ENCODE results near the gene ALG12. TPM values are rescaled to one million over a fixed set of nuclear protein-coding genes. Genes with fewer than 3 reads are reported as not detected.

The ALG12 gene
- total RNA-seq, 2 experiments from 2014 or later, result 7.4 to 9.6 TPM

DNA sequence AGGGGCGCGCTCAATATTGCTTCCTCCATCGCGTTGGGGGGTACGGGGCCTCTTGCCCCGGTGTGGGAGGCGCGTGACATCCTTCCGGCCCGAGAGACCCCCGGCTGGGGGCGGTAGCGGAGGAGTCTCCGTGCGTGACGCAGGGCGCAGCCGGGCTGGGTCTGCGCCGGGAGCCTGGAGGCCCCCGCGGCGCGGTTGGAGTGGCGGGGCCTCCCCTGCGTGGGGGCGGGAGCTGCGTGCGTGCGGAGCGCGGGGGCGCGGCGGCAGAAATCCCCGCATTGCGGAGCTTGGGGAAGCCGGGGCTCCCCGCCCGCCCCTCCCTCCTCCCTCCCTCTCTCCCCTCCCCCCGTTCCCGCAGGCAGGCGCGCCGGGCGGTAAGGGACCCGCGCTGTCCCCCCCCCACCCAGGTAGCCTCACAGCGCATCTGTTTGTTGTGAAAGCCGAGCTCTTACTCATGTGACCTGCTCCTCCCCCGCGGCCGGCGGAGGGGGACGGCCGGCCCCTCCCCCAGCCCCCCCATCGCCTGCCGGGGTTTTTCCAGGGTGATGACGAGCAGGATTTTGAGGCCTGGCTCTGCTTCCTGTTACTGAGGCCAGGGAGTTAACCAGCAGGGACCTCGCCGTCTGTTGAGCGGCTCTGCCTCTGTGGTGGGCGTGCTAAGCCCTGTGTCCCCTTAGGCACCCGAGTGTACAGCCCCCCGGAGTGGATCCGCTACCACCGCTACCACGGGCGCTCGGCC lies 43.9 kb upstream of the ALG12 start:
- no peaks in the 10 kb centered on the region for H3K9me3 Mint-ChIP-seq
- H3K36me3 Mint-ChIP-seq (ENCODE audit: low read depth), result peaks cover 34% of the 10 kb centered on the region
- peak overlapping the region; percentile 94 for H3K27ac Mint-ChIP-seq
- peak; percentile 98 for DNase-seq
- intact Hi-C loops (cut with micrococcal nuclease), result loop anchor here (1.0 to 5.0 kb wide), 5 partner anchors 26 to 510 kb away; no protein-coding TSS in a partner anchor
- CTCF ChIA-PET, result interaction anchor here (1.0 to 1.3 kb wide), 3 partner anchors 10 to 68 kb away, joined by 3 to 6 read pairs (median 4); no protein-coding TSS in a partner anchor
- H3K27me3 Mint-ChIP-seq (ENCODE audit: low read depth), result no peaks in the 10 kb centered on the region
- peaks cover 30% of the 10 kb centered on the region for H3K4me1 Mint-ChIP-seq (ENCODE audit: low read depth)
- peak overlapping the region; percentile 91 for H3K4me3 Mint-ChIP-seq

DNA sequence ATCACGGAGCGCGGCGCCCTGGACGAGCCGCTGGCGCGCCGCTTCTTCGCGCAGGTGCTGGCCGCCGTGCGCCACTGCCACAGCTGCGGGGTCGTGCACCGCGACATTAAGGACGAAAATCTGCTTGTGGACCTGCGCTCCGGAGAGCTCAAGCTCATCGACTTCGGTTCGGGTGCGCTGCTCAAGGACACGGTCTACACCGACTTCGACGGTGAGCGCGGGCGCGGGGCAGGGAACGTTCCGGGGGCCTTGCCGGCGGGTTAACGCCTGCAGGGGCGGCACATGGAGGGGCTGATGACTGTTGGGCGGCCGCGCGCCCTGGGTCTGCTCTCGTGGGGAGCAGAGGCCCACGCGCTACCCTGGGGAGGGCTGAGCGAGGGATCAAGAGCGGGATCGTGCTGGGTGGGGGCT lies 43.4 kb upstream of the ALG12 start:
- no peak for DNase-seq
- Mint-ChIP-seq H3K4me1 (ENCODE audit: low read depth) (peaks cover 30% of the 10 kb centered on the region), H3K27ac (peak overlapping the region; percentile 94), H3K36me3 (ENCODE audit: low read depth) (peaks cover 34% of the 10 kb centered on the region), H3K27me3 (ENCODE audit: low read depth) (no peaks in the 10 kb centered on the region), H3K9me3 (no peaks in the 10 kb centered on the region), H3K4me3 (peak overlapping the region; percentile 91)
- CTCF ChIA-PET, result interaction anchor here (1.0 to 1.3 kb wide), 3 partner anchors 10 to 69 kb away, joined by 3 to 6 read pairs (median 4); no protein-coding TSS in a partner anchor
- intact Hi-C loops (cut with micrococcal nuclease), result loop anchor here (1.0 to 5.0 kb wide), 6 partner anchors 15 to 511 kb away; no protein-coding TSS in a partner anchor

DNA sequence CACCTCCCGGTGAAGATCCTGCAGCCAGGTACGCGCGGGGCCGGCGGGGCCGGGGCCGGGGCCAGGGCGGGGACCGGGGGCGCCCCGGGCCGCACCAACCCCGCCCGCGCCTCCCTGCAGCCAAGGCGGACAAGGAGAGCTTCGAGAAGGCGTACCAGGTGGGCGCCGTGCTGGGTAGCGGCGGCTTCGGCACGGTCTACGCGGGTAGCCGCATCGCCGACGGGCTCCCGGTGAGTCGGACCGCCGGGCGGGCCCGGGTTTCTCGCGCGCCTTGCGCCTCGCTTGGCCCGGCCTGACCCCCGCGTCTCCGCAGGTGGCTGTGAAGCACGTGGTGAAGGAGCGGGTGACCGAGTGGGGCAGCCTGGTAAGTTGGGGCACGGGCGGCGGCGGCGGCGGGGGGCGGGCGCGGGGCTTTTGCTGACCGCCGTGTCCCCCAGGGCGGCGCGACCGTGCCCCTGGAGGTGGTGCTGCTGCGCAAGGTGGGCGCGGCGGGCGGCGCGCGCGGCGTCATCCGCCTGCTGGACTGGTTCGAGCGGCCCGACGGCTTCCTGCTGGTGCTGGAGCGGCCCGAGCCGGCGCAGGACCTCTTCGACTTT lies 42.9 kb upstream of the ALG12 start:
- CTCF ChIA-PET, result interaction anchor here (1.2 kb wide), 1 partner anchor 69 kb away, joined by 6 read pairs; no protein-coding TSS in a partner anchor
- Mint-ChIP-seq H3K27me3 (ENCODE audit: low read depth) (no peaks in the 10 kb centered on the region), H3K36me3 (ENCODE audit: low read depth) (peaks cover 34% of the 10 kb centered on the region), H3K4me1 (ENCODE audit: low read depth) (peaks cover 25% of the 10 kb centered on the region), H3K27ac (peak overlapping the region; percentile 94), H3K4me3 (peak overlapping the region; percentile 91), H3K9me3 (no peaks in the 10 kb centered on the region)
- peak; percentile 43 for DNase-seq
- intact Hi-C loops (cut with micrococcal nuclease), result loop anchor here (2.0 to 5.0 kb wide), 3 partner anchors 16 to 511 kb away; no protein-coding TSS in a partner anchor

DNA sequence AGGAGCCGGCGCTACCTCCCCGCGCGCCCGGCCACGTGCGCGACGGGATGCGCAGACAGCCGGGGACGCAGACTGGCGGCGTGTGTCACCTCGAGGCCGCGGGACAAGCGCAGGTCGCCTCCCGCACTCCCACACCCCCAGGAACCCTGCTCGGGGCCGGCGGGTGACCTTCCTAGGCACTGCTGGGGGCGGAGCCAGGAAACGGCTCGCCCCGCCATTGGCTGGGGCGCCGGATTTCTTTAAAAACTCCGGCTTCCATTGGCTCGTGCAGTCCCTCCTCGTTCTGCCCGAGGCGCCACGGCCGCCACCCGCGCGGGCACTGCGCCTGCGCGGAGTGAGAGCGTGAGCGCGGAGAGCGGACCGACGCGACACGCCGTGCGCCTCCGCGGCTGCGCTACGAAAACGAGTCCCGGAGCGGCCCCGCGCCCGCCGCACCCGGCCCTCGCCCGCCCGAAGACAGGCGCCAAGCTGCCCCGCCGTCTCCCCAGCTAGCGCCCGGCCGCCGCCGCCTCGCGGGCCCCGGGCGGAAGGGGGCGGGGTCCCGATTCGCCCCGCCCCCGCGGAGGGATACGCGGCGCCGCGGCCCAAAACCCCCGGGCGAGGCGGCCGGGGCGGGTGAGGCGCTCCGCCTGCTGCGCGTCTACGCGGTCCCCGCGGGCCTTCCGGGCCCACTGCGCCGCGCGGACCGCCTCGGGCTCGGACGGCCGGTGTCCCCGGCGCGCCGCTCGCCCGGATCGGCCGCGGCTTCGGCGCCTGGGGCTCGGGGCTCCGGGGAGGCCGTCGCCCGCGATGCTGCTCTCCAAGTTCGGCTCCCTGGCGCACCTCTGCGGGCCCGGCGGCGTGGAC lies 42.1 kb upstream of the ALG12 start, which contains the start of gene PIM3:
TSS of gene PIM3 (plus strand) at position 614 of the 846 bp plus-strand sequence. CDS start at position 790, 176 bp downstream.
- intact Hi-C loops (cut with micrococcal nuclease), result loop anchor here (1.0 to 5.0 kb wide), 5 partner anchors 15 to 565 kb away; partner anchors contain the start of gene SCO2
- Mint-ChIP-seq H3K4me3 (peak within 1 kb of the TSS; percentile 91), H3K4me1 (ENCODE audit: low read depth) (peaks cover 23% of the 10 kb centered on the region), H3K27me3 (ENCODE audit: low read depth) (no peaks in the 10 kb centered on the region), H3K36me3 (ENCODE audit: low read depth) (peaks cover 34% of the 10 kb centered on the region), H3K9me3 (no peaks in the 10 kb centered on the region), H3K27ac (peak within 1 kb of the TSS; percentile 94)
- CTCF ChIA-PET, result interaction anchor here (1.0 kb wide), 1 partner anchor 34 kb away, joined by 3 read pairs; no protein-coding TSS in a partner anchor
- peak; percentile 94 for DNase-seq

DNA sequence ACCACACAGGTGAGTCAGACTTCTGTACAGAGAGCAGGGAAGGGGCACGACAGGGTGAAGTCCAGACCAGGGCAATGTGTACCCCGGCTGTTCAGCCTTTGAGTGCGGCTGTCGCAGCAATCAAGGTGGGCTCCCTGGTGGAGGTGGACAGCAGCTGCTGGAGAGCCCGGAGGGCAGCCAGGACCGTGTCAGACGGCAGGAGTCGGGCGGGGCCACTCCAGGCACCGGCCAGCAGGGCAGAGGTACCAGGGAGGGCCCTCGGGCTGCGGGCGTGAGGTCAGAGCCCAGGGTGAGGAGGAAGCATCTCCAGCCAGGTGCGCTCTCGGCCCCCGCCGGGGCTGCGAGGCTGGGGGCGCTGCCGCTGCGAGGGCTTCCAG lies 41.5 kb upstream of the ALG12 start:
- Mint-ChIP-seq H3K36me3 (ENCODE audit: low read depth) (peaks cover 30% of the 10 kb centered on the region), H3K4me3 (peak overlapping the region; percentile 84), H3K9me3 (no peaks in the 10 kb centered on the region), H3K4me1 (ENCODE audit: low read depth) (peaks cover 18% of the 10 kb centered on the region), H3K27me3 (ENCODE audit: low read depth) (no peaks in the 10 kb centered on the region), H3K27ac (peak overlapping the region; percentile 93)
- peak; percentile 65 for DNase-seq
- CTCF ChIA-PET, result interaction anchor here (0.8 to 1.6 kb wide), 3 partner anchors 13 to 192 kb away, joined by 3 to 4 read pairs (median 4); no protein-coding TSS in a partner anchor
- intact Hi-C loops (cut with micrococcal nuclease), result loop anchor here (1.0 to 5.0 kb wide), 5 partner anchors 14 to 566 kb away; partner anchors contain the start of gene SCO2

DNA sequence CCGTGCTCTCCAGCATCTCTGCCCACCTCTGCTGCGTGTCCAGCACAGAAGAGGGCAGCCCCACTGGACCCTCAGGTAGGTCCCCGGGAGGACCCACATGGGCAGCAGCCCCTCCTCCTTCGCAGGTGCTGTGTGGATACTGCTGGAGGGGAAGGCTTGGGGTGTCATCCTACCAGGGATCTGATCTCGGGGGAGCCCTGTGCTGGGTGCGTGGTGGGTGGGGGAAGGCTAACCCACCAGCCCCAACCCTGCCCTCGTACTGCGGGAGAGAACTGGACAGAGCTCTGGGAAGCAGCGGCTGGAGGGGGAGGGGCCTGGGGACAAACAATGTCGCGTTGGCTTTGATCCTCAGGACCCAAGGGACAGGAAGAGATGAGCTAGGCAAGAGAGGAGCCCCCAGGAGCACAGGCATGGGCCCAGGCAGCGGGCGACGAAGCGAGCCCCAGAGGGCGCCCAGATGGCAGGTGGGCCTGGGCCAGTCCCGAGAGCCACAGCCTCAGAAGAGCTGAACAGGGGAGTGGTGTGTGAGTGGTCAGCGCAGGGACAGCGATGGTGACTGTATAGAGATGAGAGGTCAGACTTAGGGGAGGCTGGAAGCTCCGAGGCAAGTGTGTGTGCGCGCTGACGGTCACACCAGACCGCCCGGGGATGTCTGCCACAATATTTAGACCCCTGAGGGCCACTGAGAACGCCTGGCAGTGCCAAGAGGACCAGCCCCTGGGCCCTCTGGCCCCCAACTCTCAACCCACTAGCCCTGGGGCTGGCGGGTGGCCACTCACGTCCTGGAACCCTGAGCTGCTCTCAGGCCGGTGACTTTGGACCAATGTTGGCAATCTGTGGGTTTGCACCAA lies 40.9 kb upstream of the ALG12 start:
- DNase-seq, result no peak
- H3K36me3 Mint-ChIP-seq (ENCODE audit: low read depth), result peaks cover 24% of the 10 kb centered on the region
- no peaks in the 10 kb centered on the region for H3K9me3 Mint-ChIP-seq
- intact Hi-C loops (cut with micrococcal nuclease), result no loop called here
- H3K27me3 Mint-ChIP-seq (ENCODE audit: low read depth), result no peaks in the 10 kb centered on the region
- peak overlapping the region; percentile 93 for H3K27ac Mint-ChIP-seq
- CTCF ChIA-PET, result interaction anchor here (0.8 to 1.6 kb wide), 3 partner anchors 13 to 192 kb away, joined by 3 to 4 read pairs (median 4); no protein-coding TSS in a partner anchor
- peak overlapping the region; percentile 84 for H3K4me3 Mint-ChIP-seq
- peaks cover 13% of the 10 kb centered on the region for H3K4me1 Mint-ChIP-seq (ENCODE audit: low read depth)

DNA sequence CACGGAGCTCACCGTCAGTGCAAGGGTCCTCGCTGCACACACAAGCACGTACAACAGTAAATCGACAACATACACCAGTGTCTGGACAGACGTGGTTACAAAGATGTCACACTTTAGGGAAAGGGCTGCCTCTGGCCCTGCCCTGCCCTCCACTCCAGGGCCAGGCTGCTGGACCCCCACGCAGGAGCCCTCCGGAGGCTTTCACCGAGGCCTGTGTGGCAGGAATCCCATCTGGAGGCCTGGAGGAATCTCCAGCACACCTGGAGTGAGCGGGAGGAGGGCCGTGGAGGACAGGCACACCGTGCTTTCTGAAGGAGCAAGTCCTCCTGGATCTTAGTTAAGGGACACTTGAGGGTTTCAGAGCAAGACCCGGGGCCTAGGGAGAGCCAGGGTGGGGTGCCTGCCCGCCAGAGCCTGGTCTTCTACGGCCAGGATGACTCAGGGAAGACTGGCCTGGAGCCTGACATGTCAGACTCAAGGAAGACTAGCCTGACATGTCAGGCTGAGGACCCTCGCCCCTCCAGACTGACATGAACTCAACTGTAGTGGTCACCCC lies 40.2 kb upstream of the ALG12 start:
- DNase-seq, result no peak
- no peaks in the 10 kb centered on the region for H3K9me3 Mint-ChIP-seq
- CTCF ChIA-PET, result interaction anchor here (0.9 to 1.6 kb wide), 2 partner anchors 28 to 191 kb away, joined by 3 to 4 read pairs; no protein-coding TSS in a partner anchor
- H3K4me3 Mint-ChIP-seq, result peak overlapping the region; percentile 84
- intact Hi-C loops (cut with micrococcal nuclease), result no loop called here
- no peaks in the 10 kb centered on the region for H3K27me3 Mint-ChIP-seq (ENCODE audit: low read depth)
- peak overlapping the region; percentile 93 for H3K27ac Mint-ChIP-seq
- H3K4me1 Mint-ChIP-seq (ENCODE audit: low read depth), result peaks cover 6% of the 10 kb centered on the region
- H3K36me3 Mint-ChIP-seq (ENCODE audit: low read depth), result peaks cover 17% of the 10 kb centered on the region

DNA sequence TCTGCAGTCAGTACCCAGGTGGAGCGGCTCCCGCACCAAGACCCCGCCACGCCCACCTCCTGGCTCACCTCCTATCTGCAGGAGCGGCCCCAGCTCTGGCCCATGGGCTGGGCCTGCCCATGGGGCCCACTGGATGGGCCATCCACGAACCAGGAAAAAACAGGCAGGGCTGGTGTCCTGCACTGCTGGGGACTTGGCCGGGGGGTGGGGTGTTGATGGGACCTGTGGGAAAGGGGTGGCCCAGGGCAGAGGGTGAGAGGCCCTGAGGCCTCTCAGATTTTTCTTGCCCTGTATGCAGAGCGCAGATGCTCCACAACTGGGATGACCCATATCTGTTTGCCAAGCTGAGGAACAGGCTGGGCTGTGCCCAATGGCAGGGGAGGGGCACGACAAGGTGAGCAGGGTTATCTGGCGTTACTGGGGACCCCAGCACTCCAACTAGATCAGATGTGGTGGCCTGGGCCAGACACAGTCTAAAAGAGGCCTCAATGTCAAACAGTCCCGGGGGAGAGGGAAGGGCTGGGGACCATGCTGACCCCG lies 39.7 kb upstream of the ALG12 start:
- H3K4me1 Mint-ChIP-seq (ENCODE audit: low read depth), result peaks cover 6% of the 10 kb centered on the region
- peaks cover 11% of the 10 kb centered on the region for H3K36me3 Mint-ChIP-seq (ENCODE audit: low read depth)
- intact Hi-C loops (cut with micrococcal nuclease), result no loop called here
- no peaks in the 10 kb centered on the region for H3K27me3 Mint-ChIP-seq (ENCODE audit: low read depth)
- peak overlapping the region; percentile 13 for H3K27ac Mint-ChIP-seq
- H3K9me3 Mint-ChIP-seq, result no peaks in the 10 kb centered on the region
- no peak for DNase-seq
- peak overlapping the region; percentile 14 for H3K4me3 Mint-ChIP-seq
- CTCF ChIA-PET, result interaction anchor here (0.9 to 1.6 kb wide), 2 partner anchors 28 to 190 kb away, joined by 3 to 4 read pairs; no protein-coding TSS in a partner anchor

DNA sequence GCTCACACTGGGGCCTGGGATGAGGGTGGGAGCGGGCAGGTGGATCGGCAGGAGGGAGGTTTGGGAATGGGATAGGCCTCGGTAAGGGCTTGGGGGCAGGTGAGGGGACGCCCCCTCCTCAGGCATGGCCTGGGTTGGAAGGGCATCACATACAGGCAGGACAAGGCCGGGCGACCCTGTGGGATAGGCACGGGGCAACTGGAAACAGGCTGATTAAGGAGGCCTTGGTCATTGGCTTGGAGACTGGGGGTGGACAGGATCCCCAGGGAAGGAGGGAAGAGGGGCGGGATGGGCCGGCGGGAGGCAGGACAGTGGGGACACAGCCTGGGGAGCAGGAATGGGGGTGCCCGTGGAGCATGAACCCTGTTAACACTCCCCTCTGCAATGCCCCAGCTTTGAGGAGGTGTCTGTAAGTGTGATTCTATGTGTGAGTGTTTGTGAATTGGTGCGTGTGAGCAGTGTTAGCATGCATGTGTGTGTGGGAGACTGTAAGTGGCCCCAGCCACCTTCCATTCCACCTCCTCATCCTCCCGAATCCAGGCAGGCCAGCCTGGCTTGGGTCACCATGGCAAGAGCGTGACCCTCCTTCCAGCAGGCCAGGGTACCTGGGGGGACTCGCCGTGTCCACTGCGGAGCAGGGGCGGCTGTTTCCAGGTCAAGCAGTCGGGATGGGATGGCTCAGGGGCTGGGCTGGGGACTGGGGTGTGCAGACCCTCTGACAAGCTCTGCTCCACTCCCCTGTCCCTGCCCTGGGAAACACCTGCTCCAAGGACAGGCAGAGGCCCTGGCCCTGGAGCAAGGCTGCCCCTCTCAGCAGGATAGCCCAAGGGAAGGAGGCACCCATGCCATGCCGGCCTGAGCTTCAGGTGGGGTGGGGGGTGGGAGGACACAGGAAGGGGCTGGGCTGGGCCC lies 38.9 kb upstream of the ALG12 start:
- Mint-ChIP-seq H3K27me3 (ENCODE audit: low read depth) (no peaks in the 10 kb centered on the region), H3K4me1 (ENCODE audit: low read depth) (peaks cover 6% of the 10 kb centered on the region), H3K36me3 (ENCODE audit: low read depth) (peaks cover 7% of the 10 kb centered on the region), H3K4me3 (peak overlapping the region; percentile 15), H3K27ac (peak overlapping the region; percentile 36), H3K9me3 (no peaks in the 10 kb centered on the region)
- DNase-seq, result no peak
- CTCF ChIA-PET, result interaction anchor here (0.9 kb wide), 1 partner anchor 27 kb away, joined by 3 read pairs; no protein-coding TSS in a partner anchor
- intact Hi-C loops (cut with micrococcal nuclease), result no loop called here

DNA sequence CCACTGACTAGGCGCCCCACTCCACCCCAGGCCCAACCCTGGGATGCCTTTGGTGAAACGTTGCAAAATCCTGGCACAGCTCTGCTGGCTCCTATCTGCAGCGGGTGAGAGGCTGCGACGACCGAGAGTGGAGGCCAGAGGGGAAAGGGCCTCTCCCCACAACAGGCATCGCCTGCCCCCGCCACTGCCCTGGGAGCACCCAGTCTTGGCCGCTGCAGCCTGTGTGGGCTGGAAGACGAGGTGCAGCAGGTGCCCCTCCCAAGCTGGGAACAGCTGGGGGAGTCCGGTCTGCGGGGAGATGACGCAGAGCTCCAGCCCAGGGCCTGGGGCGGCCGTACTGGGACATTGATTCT lies 38.2 kb upstream of the ALG12 start:
- no peaks in the 10 kb centered on the region for H3K27me3 Mint-ChIP-seq (ENCODE audit: low read depth)
- H3K4me1 Mint-ChIP-seq (ENCODE audit: low read depth), result peaks cover 6% of the 10 kb centered on the region
- H3K9me3 Mint-ChIP-seq, result no peaks in the 10 kb centered on the region
- no peak overlapping the region for H3K4me3 Mint-ChIP-seq
- no peak overlapping the region for H3K27ac Mint-ChIP-seq
- H3K36me3 Mint-ChIP-seq (ENCODE audit: low read depth), result peaks cover under 1% of the 10 kb centered on the region
- CTCF ChIA-PET, result interaction anchor here (0.8 kb wide), 1 partner anchor 74 kb away, joined by 3 read pairs; no protein-coding TSS in a partner anchor
- intact Hi-C loops (cut with micrococcal nuclease), result no loop called here
- DNase-seq, result no peak
